HG03135 (cell line): ENCODE results near the gene C1orf21.

Experiments used
- ATAC-seq: cut with Tn5 transposase; IDR thresholded peaks from one replicate; pipeline ENCODE4 v1.9.1; 2021; ENCODE audit warnings: mild to moderate bottlenecking, moderate library complexity; ENCODE audit not compliant: unreplicated experiment

Gene C1orf21

GRCh38 chr1:184408580-184408979 lies 21.8 kb downstream of the C1orf21 start:
- no peak for ATAC-seq

GRCh38 chr1:184409011-184409410 lies 22.2 kb downstream of the C1orf21 start:
- no peak for ATAC-seq

GRCh38 chr1:184412472-184412871 lies 25.6 kb downstream of the C1orf21 start:
- no peak for ATAC-seq

GRCh38 chr1:184416481-184416880 lies 29.7 kb downstream of the C1orf21 start:
- ATAC-seq = no peak

GRCh38 chr1:184416946-184417345 lies 30.1 kb downstream of the C1orf21 start:
- ATAC-seq = no peak

- ATAC-seq = no peak
These were observed 31.1 kb downstream of the C1orf21 start for GRCh38 chr1:184417916-184418315.

GRCh38 chr1:184418652-184419349 lies 32.0 kb downstream of the C1orf21 start:
- ATAC-seq = no peak

GRCh38 chr1:184419350-184420161 lies 32.7 kb downstream of the C1orf21 start:
- ATAC-seq = no peak

- ATAC-seq = no peak
These were observed 35.8 kb downstream of the C1orf21 start for GRCh38 chr1:184422490-184423233.

- no peak for ATAC-seq
These were observed 36.8 kb downstream of the C1orf21 start for GRCh38 chr1:184423649-184424048.

- no peak for ATAC-seq
These were observed 37.3 kb downstream of the C1orf21 start for GRCh38 chr1:184424157-184424556.

- ATAC-seq = no peak
These were observed 38.1 kb downstream of the C1orf21 start for GRCh38 chr1:184424945-184425344.

GRCh38 chr1:184425449-184426277 lies 38.8 kb downstream of the C1orf21 start:
- no peak for ATAC-seq

GRCh38 chr1:184426278-184426674 lies 39.4 kb downstream of the C1orf21 start:
- ATAC-seq = no peak

- ATAC-seq = no peak
These were observed 40.9 kb downstream of the C1orf21 start for GRCh38 chr1:184427722-184428121.

GRCh38 chr1:184428604-184429003 lies 41.8 kb downstream of the C1orf21 start:
- ATAC-seq = no peak

GRCh38 chr1:184429335-184429734 lies 42.5 kb downstream of the C1orf21 start:
- ATAC-seq = no peak

- ATAC-seq = no peak
These were observed 47.2 kb downstream of the C1orf21 start for GRCh38 chr1:184433956-184434502.

- no peak for ATAC-seq
These were observed 50.5 kb downstream of the C1orf21 start for GRCh38 chr1:184437291-184437690.

- ATAC-seq = no peak
These were observed 51.5 kb downstream of the C1orf21 start for GRCh38 chr1:184438363-184438762.
